H1 (cell line): ENCODE measurements around the gene CDKN2B-AS1. TPM values are rescaled to one million over a fixed set of nuclear protein-coding genes. Genes with fewer than 3 reads are reported as not detected.

Source experiments
- CTCF ChIA-PET: fragments of 300-600 bp; sonication (Branson Sonifier 250); formaldehyde crosslinking; loops from one replicate; lab custom pipeline; 2021; ENCODE audit not compliant: partially characterized antibody; lab: Charles Lee
- POLR2A ChIA-PET: fragments of 300-600 bp; sonication (Branson Sonifier 250); formaldehyde crosslinking; loops from one replicate; lab custom pipeline; 2021; ENCODE audit warnings: inconsistent platforms; ENCODE audit not compliant: partially characterized antibody; lab: Charles Lee
- DNase-seq, 2 experiments: peaks; one replicate each; pipeline versions ENCODE4 v3.0.0 to v3.0.0-alpha.2; 2010 to 2022; ENCODE audit warnings: low spot score in 2 of 2, low read depth in 1 of 2, mixed read lengths in 1 of 2
- FAIRE-seq: peaks from 2 replicates; lab custom pipeline; 2011; peaks lifted over from hg19 to GRCh38; lab: Jason Lieb, UNC
- H2AFZ ChIP-seq: 2 replicates; pipeline ENCODE4 v1.8.1; 2012; ENCODE audit warnings: low read length, inconsistent platforms
- H2AK5ac ChIP-seq: 2 replicates; pipeline ENCODE4 v1.6.1; 2013; ENCODE audit warnings: low read depth, low read length
- H2BK120ac ChIP-seq: replicated peaks from 2 replicates; pipeline ENCODE3; 2013; ENCODE audit warnings: low read depth, low read length, inconsistent platforms
- H2BK12ac ChIP-seq: 2 replicates; pipeline ENCODE4 v1.6.1; 2013; ENCODE audit warnings: low read depth, low read length
- H2BK15ac ChIP-seq: 2 replicates; pipeline ENCODE4 v1.6.1; 2013; ENCODE audit warnings: low read length
- H2BK20ac ChIP-seq: 2 replicates; pipeline ENCODE4 v1.6.1; 2013; ENCODE audit warnings: low read length
- H2BK5ac ChIP-seq: 2 replicates; pipeline ENCODE4 v1.6.1; 2013; ENCODE audit warnings: low read depth, low read length
- H3K14ac ChIP-seq: 2 replicates; pipeline ENCODE4 v1.6.1; 2013; ENCODE audit warnings: inconsistent platforms; ENCODE audit not compliant: insufficient read length
- H3K18ac ChIP-seq: 2 replicates; pipeline ENCODE4 v1.6.1; 2013; ENCODE audit warnings: low read length; ENCODE audit errors: extremely low read depth
- H3K23ac ChIP-seq: 2 replicates; pipeline ENCODE4 v1.6.1; 2013; ENCODE audit warnings: inconsistent platforms; ENCODE audit not compliant: insufficient read length
- H3K23me2 ChIP-seq: 2 replicates; pipeline ENCODE4 v1.6.1; 2013; ENCODE audit warnings: low read depth, low read length
- H3K27ac ChIP-seq: 2 replicates; pipeline ENCODE4 v1.6.1; 2011; ENCODE audit warnings: low read depth, low read length, inconsistent platforms
- H3K27me3 ChIP-seq, 4 experiments: replicated peaks in 1 of 4; 1 replicate in 1 of 4; 2 replicates in 3 of 4; pipeline versions ENCODE4 v1.6.1 to v1.8.1; 2011 to 2013; ENCODE audit warnings: low read length in 3 of 4, mild to moderate bottlenecking in 3 of 4, inconsistent platforms in 2 of 4, mixed read lengths in 2 of 4, moderate library complexity in 1 of 4; ENCODE audit not compliant: control insufficient read depth in 3 of 4, insufficient read depth in 3 of 4; ENCODE audit errors: extremely low read depth in 1 of 4
- H3K36me3 ChIP-seq, 4 experiments: 2 replicates each; pipeline versions ENCODE4 v1.6.1 to v1.8.1; 2011 to 2013; ENCODE audit warnings: mild to moderate bottlenecking in 4 of 4, low read length in 3 of 4, moderate library complexity in 2 of 4, control low read depth in 1 of 4, inconsistent platforms in 1 of 4; ENCODE audit not compliant: insufficient read depth in 4 of 4, control insufficient read depth in 2 of 4
- H3K4ac ChIP-seq: replicated peaks from 2 replicates; pipeline ENCODE3; 2013; ENCODE audit warnings: low read length, low read depth, mixed read lengths, inconsistent platforms; ENCODE audit not compliant: insufficient read length
- H3K4me1 ChIP-seq, 4 experiments: replicated peaks in 1 of 4; 1 replicate in 1 of 4; 2 replicates in 3 of 4; pipeline versions ENCODE4 v1.6.1 to v1.8.1; 2011 to 2013; ENCODE audit warnings: low read length in 3 of 4, inconsistent platforms in 2 of 4, mixed read lengths in 1 of 4; ENCODE audit not compliant: insufficient read depth in 4 of 4, control insufficient read depth in 3 of 4
- H3K4me2 ChIP-seq, 2 experiments: 2 replicates each; pipeline versions ENCODE4 v1.6.1 to v1.8.1; 2011 to 2013; ENCODE audit warnings: low read depth in 2 of 2, low read length in 2 of 2, control low read depth in 1 of 2, inconsistent platforms in 1 of 2, mild to moderate bottlenecking in 1 of 2; ENCODE audit not compliant: insufficient read depth in 1 of 2
- H3K4me3 ChIP-seq, 4 experiments: fragments of 200-600, 300-600 bp in 1 of 4; sonication (generic), shearing (Covaris generic), sonication (Bioruptor Twin) in 1 of 4; 2 replicates each; pipeline versions ENCODE4 v1.5.1 to v1.8.1; 2011 to 2016; ENCODE audit warnings: low read length in 4 of 4, low read depth in 3 of 4, control low read depth in 2 of 4, inconsistent platforms in 2 of 4, mild to moderate bottlenecking in 2 of 4, mixed read lengths in 1 of 4, moderate library complexity in 1 of 4; ENCODE audit not compliant: insufficient read depth in 2 of 4; ENCODE audit errors: extremely low read depth in 1 of 4
- H3K56ac ChIP-seq: replicated peaks from 2 replicates; pipeline ENCODE3; 2013; ENCODE audit warnings: low read depth, mild to moderate bottlenecking, mixed read lengths, low read length, inconsistent platforms; ENCODE audit not compliant: insufficient read length
- H3K79me1 ChIP-seq: 2 replicates; pipeline ENCODE4 v1.6.1; 2013; ENCODE audit warnings: low read depth, low read length, control low read depth
- H3K79me2 ChIP-seq, 2 experiments: 2 replicates each; pipeline versions ENCODE4 v1.6.1 to v1.8.1; 2012 to 2013; ENCODE audit warnings: low read length in 2 of 2, mild to moderate bottlenecking in 2 of 2, inconsistent platforms in 1 of 2; ENCODE audit not compliant: insufficient read depth in 2 of 2, control insufficient read depth in 1 of 2
- H3K9ac ChIP-seq, 4 experiments: replicated peaks in 1 of 4; 1 replicate in 1 of 4; 2 replicates in 3 of 4; pipeline versions ENCODE4 v1.6.1 to v1.8.1; 2011 to 2013; ENCODE audit warnings: low read depth in 3 of 4, low read length in 3 of 4, control low read depth in 2 of 4, mild to moderate bottlenecking in 2 of 4, moderate library complexity in 2 of 4, inconsistent platforms in 1 of 4; ENCODE audit errors: extremely low read depth in 1 of 4
- H3K9me3 ChIP-seq, 2 experiments: 2 replicates each; pipeline versions ENCODE4 v1.6.1 to v1.8.1; 2012 to 2013; ENCODE audit warnings: mild to moderate bottlenecking in 2 of 2, moderate library complexity in 2 of 2, control low read depth in 1 of 2, inconsistent platforms in 1 of 2, low read depth in 1 of 2, low read length in 1 of 2, mixed read lengths in 1 of 2; ENCODE audit not compliant: insufficient read depth in 2 of 2
- H4K20me1 ChIP-seq, 2 experiments: replicated peaks in 1 of 2; 2 replicates each; pipeline versions ENCODE3 to v1.8.1; 2011 to 2013; ENCODE audit warnings: inconsistent platforms in 2 of 2, low read length in 2 of 2, mild to moderate bottlenecking in 1 of 2; ENCODE audit not compliant: insufficient read depth in 2 of 2, control insufficient read depth in 1 of 2
- H4K5ac ChIP-seq: 2 replicates; pipeline ENCODE4 v1.6.1; 2013; ENCODE audit warnings: low read length, low read depth, mixed read lengths, inconsistent platforms; ENCODE audit not compliant: insufficient read length
- H4K8ac ChIP-seq: 2 replicates; pipeline ENCODE4 v1.8.0; 2013; ENCODE audit warnings: mild to moderate bottlenecking, moderate library complexity, low read length, inconsistent platforms; ENCODE audit not compliant: insufficient read depth; ENCODE audit errors: extremely low read depth
- H4K91ac ChIP-seq: replicated peaks from 2 replicates; pipeline ENCODE3; 2013; ENCODE audit warnings: low read length, mixed read lengths, inconsistent platforms; ENCODE audit not compliant: insufficient read length
- JUN ChIP-seq: IDR thresholded peaks from 2 replicates; pipeline ENCODE4 v1.6.1; 2011; ENCODE audit warnings: low read depth, mild to moderate bottlenecking, improper control_type of control experiment, low read length
- KDM1A ChIP-seq: fragments of 200-600, 300-600 bp; sonication (generic); IDR thresholded peaks from 2 replicates; pipeline ENCODE4 v1.7.1; 2016; ENCODE audit warnings: mild to moderate bottlenecking, low read length, borderline replicate concordance
- POU5F1 ChIP-seq: IDR thresholded peaks from 2 replicates; pipeline ENCODE4 v1.6.1; 2011; ENCODE audit warnings: low read depth, mild to moderate bottlenecking, low read length, moderate library complexity
- SRF ChIP-seq: IDR thresholded peaks from 2 replicates; pipeline ENCODE4 v1.6.1; 2011; ENCODE audit warnings: mild to moderate bottlenecking, low read depth, low read length, moderate library complexity
- WGBS, 2 experiments: shearing (Covaris generic) in 1 of 2; methylation state at CpG; one replicate each; pipeline versions ENCODE4 v1.1.6 to v1.1.7; 2013 to 2015; ENCODE audit warnings: low lambda C conversion rate in 2 of 2, mixed read lengths in 2 of 2, inconsistent platforms in 1 of 2, low coverage in 1 of 2, missing lambda C conversion rate in 1 of 2; ENCODE audit not compliant: insufficient replicate concordance in 2 of 2, insufficient coverage in 1 of 2, insufficient read length in 1 of 2; ENCODE audit errors: extremely low coverage in 1 of 2, missing lambda C conversion rate in 1 of 2; 5-methylcytosine and 5-hydroxymethylcytosine counted together
- polyA plus RNA-seq, 7 experiments: library from polyadenylated mRNA; depleted of rRNA in 3 of 7; stranded (reverse) in 5 of 7; unstranded in 2 of 7; fragments of >200 nt in 5 of 7; fragments of 200-250 nt in 2 of 7; gene quantifications; 1 replicate in 5 of 7; 2 replicates in 1 of 7; 4 replicates in 1 of 7; pipeline versions ENCODE4 v1.2.1 to v1.2.3, GENCODE V29; 2011 to 2013; ENCODE audit warnings: missing spikeins in 2 of 7, mixed read lengths in 2 of 7
- total RNA-seq: library from RNA; stranded (reverse); fragmentation: NEBNext Ultra II Directional; extraction: Animal tissue kit (Norgen Biotek cat#: 25700); gene quantifications from 2 replicates; pipeline ENCODE4 v1.2.1, GENCODE V29; 2021

CDKN2B-AS1 gene
- total and polyA plus RNA-seq, 2 of the 8 experiments (the other 6 are each of a cell fraction or from before 2014, with no cell fraction given), result not detected

DNA sequence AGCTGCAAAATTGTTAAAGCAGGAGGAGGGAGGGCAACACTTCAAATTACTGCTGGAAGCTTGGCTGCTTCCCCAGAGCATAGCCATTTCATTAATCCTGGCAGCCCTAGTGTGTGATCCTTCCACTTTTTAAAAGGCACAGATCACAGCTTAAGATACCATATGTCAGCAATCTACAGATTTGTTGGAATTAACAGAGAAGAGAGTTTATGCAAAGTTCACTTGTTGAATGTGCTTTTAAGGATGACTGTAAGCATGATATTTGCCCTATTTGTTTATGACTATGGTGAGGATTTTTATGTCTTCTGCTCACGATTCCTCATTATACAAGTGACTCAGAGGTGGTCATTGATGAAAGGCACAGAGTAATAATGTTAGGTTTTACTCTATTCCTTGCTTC is 170.6 kb downstream of the CDKN2B-AS1 start:
- ChIA-PET CTCF (no interaction called here), POLR2A (no interaction called here)
- Histone ChIP-seq H3K18ac (no peak overlapping the region), H3K79me2 (no peaks in the 10 kb centered on the region), H3K56ac (no peak overlapping the region), H3K14ac (no peak overlapping the region), H3K4me3 (no peak overlapping the region), H3K36me3 (no peaks in the 10 kb centered on the region), H2BK20ac (no peak overlapping the region), H4K20me1 (no peaks in the 10 kb centered on the region), H4K91ac (no peak overlapping the region), H3K79me1 (no peaks in the 10 kb centered on the region), H3K27me3 (no peaks in the 10 kb centered on the region), H2BK15ac (no peak overlapping the region), H3K27ac (no peak overlapping the region), H3K4ac (no peak overlapping the region), H3K4me2 (no peak overlapping the region), H2BK120ac (no peak overlapping the region), H2BK12ac (no peak overlapping the region), H3K23ac (no peak overlapping the region), H2BK5ac (no peak overlapping the region), H3K23me2 (no peaks in the 10 kb centered on the region), H4K8ac (no peak overlapping the region), H3K9ac (no peak overlapping the region; a peak in 1 of 7 replicates), H2AFZ (no peak overlapping the region; the same call in 1 of the 2 replicates), H3K4me1 (no peaks in the 10 kb centered on the region), H3K9me3 (no peaks in the 10 kb centered on the region), H4K5ac (no peak overlapping the region), H2AK5ac (no peak overlapping the region)
- WGBS, 2 experiments, result 100% methylated on average over 1 of the region's 1 CpG; no CpG with 5 or more reads in 1 of the 2 experiments
- DNase-seq (no peak), FAIRE-seq (no peak)
- no peak for TF ChIP-seq JUN
- no peak for TF ChIP-seq POU5F1
- TF ChIP-seq KDM1A, result no peak
- no peak for TF ChIP-seq SRF
